Smooth muscle cell (in vitro differentiated cells): ENCODE measurements around the gene SYCN. TPM values are rescaled to one million over a fixed set of nuclear protein-coding genes. Genes with fewer than 3 reads are reported as not detected.

Experiments
- DNase-seq: peaks from one replicate; lab custom pipeline; 2025; ENCODE audit not compliant: unreplicated experiment; lab: John Stamatoyannopoulos, UW
- H2AFZ ChIP-seq: fragments of 200-600 bp; sonication (generic); 2 replicates; pipeline ENCODE4 v1.6.0; 2016; ENCODE audit warnings: antibody characterized with exemption, low read depth, mild to moderate bottlenecking
- H3F3A ChIP-seq: fragments of 200-600 bp; sonication (generic); 2 replicates; pipeline ENCODE4 v1.6.0; 2017; ENCODE audit warnings: antibody characterized with exemption, low read depth
- H3K27ac ChIP-seq: fragments of 200-600 bp; sonication (generic); 2 replicates; pipeline ENCODE4 v1.5.1; 2016; ENCODE audit warnings: low read depth, mild to moderate bottlenecking
- H3K27me3 ChIP-seq: fragments of 200-600 bp; sonication (generic); 2 replicates; pipeline ENCODE4 v1.6.1; 2016; ENCODE audit warnings: low read depth, mild to moderate bottlenecking
- H3K36me3 ChIP-seq: fragments of 200-600 bp; sonication (generic); 2 replicates; pipeline ENCODE4 v1.5.1; 2016; ENCODE audit warnings: low read depth
- H3K4me1 ChIP-seq: fragments of 200-600 bp; sonication (generic); 2 replicates; pipeline ENCODE4 v1.5.1; 2016; ENCODE audit warnings: low read depth
- H3K4me2 ChIP-seq: fragments of 200-600 bp; sonication (generic); 2 replicates; pipeline ENCODE4 v1.6.0; 2016; ENCODE audit warnings: mild to moderate bottlenecking
- H3K4me3 ChIP-seq: fragments of 200-600 bp; sonication (generic); 2 replicates; pipeline ENCODE4 v1.5.1; 2016; ENCODE audit warnings: mild to moderate bottlenecking
- H3K79me2 ChIP-seq: fragments of 200-600 bp; sonication (generic); 2 replicates; pipeline ENCODE4 v1.6.0; 2016; ENCODE audit warnings: low read depth, mild to moderate bottlenecking
- H3K9ac ChIP-seq: fragments of 200-600 bp; sonication (generic); 2 replicates; pipeline ENCODE4 v1.6.0; 2016; ENCODE audit warnings: low read depth
- H3K9me3 ChIP-seq: fragments of 200-600 bp; sonication (generic); replicated peaks from 2 replicates; pipeline ENCODE4 v1.5.1; 2016; ENCODE audit warnings: low read depth
- H4K20me1 ChIP-seq: fragments of 200-600 bp; sonication (generic); 2 replicates; pipeline ENCODE4 v1.6.0; 2016; ENCODE audit warnings: low read depth
- CTCF ChIP-seq: fragments of 200-600 bp; sonication (generic); IDR thresholded peaks from 2 replicates; pipeline ENCODE4 v1.5.1; 2017; ENCODE audit warnings: borderline replicate concordance, mild to moderate bottlenecking, antibody characterized with exemption; ENCODE audit not compliant: insufficient read depth, poor library complexity, severe bottlenecking
- WGBS: methylation state at CpG from one replicate; pipeline ENCODE4 v1.1.7; 2016; ENCODE audit warnings: low lambda C conversion rate; 5-methylcytosine and 5-hydroxymethylcytosine counted together
- polyA plus RNA-seq: library from polyadenylated mRNA; unstranded; fragments of >200 nt; fragmentation: Nextera tagmentation; extraction: Ambion mirVana; gene quantifications from 2 replicates; pipeline ENCODE4 v1.2.1, GENCODE V29; 2016
- total RNA-seq: library from RNA; depleted of rRNA; stranded (reverse); fragments of >200 nt; gene quantifications from 2 replicates; pipeline ENCODE4 v1.2.3, GENCODE V29; 2014

SYCN gene
- total and polyA plus RNA-seq, 2 experiments from 2014 or later: not detected

- no peaks in the 10 kb centered on the region for H3K36me3 ChIP-seq
- no peak for DNase-seq
- peaks cover 94% of the 10 kb centered on the region for H4K20me1 ChIP-seq
- TF ChIP-seq CTCF: no peak
- peaks cover 7% of the 10 kb centered on the region for H3F3A ChIP-seq
- peaks cover 55% of the 10 kb centered on the region for H3K79me2 ChIP-seq
- no peak overlapping the region for H2AFZ ChIP-seq
- H3K4me2 ChIP-seq: peak overlapping the region; percentile 40
- H3K9ac ChIP-seq: no peak overlapping the region
- WGBS: 72% methylated on average over 20 of the region's 21 CpGs
- peaks cover 6% of the 10 kb centered on the region for H3K4me1 ChIP-seq
- no peaks in the 10 kb centered on the region for H3K9me3 ChIP-seq
- no peak overlapping the region for H3K4me3 ChIP-seq
- H3K27ac ChIP-seq: peak overlapping the region; percentile 63
- H3K27me3 ChIP-seq: no peaks in the 10 kb centered on the region
Measured at GRCh38 chr19:39160889-39161672, 43.0 kb downstream of the SYCN start.

DNA sequence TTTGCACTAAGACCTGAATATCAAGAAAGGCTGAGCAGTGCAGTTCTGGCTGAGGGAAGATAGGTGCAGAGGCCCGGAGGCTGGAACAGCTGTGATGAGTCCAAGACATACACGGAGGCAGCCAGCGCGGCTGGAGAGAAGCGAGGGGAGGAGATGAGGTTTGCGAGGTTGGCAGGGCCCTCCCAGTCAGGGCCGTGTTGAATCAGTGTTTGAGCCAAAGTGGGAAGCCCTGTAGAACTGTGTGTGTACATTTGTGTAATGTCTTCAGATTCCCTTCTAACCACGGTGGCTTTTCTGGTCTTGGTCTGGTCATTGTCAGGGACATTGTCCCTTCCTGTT lies 43.6 kb downstream of the SYCN start:
- no peaks in the 10 kb centered on the region for H3K36me3 ChIP-seq
- peaks cover 7% of the 10 kb centered on the region for H3F3A ChIP-seq
- no peak overlapping the region for H3K9ac ChIP-seq
- peak overlapping the region; percentile 63 for H3K27ac ChIP-seq
- peak; percentile 11 for DNase-seq
- H2AFZ ChIP-seq: no peak overlapping the region
- H3K4me1 ChIP-seq: peaks cover 6% of the 10 kb centered on the region
- peak overlapping the region; percentile 40 for H3K4me2 ChIP-seq
- H3K27me3 ChIP-seq: no peaks in the 10 kb centered on the region
- no peak for TF ChIP-seq CTCF
- no peak overlapping the region for H3K4me3 ChIP-seq
- 3% methylated on average over 8 of the region's 8 CpGs for WGBS
- peaks cover 94% of the 10 kb centered on the region for H4K20me1 ChIP-seq
- H3K9me3 ChIP-seq: no peaks in the 10 kb centered on the region
- peaks cover 51% of the 10 kb centered on the region for H3K79me2 ChIP-seq

- no peak for TF ChIP-seq CTCF
- Histone ChIP-seq H3K9ac (no peak overlapping the region), H3K36me3 (no peaks in the 10 kb centered on the region), H3F3A (peaks cover 7% of the 10 kb centered on the region), H3K27me3 (no peaks in the 10 kb centered on the region), H3K9me3 (no peaks in the 10 kb centered on the region), H3K79me2 (peaks cover 50% of the 10 kb centered on the region), H2AFZ (no peak overlapping the region), H4K20me1 (peaks cover 96% of the 10 kb centered on the region), H3K4me2 (peak overlapping the region; percentile 79), H3K4me1 (peaks cover 16% of the 10 kb centered on the region), H3K4me3 (no peak overlapping the region), H3K27ac (no peak overlapping the region)
- no peak for DNase-seq
- WGBS: 80% methylated on average over 12 of the region's 12 CpGs
Measured at GRCh38 chr19:39158646-39159260, 45.3 kb downstream of the SYCN start.
